WTC11 (cell line): ENCODE data around the gene CYP4Z1.

Source experiments
- ATF2 ChIP-seq: sonication (generic); formaldehyde crosslinking; IDR thresholded peaks from 2 replicates; pipeline ENCODE4 v1.8.1; 2022; ENCODE audit warnings: low read depth, missing genetic modification reagents, borderline replicate concordance
- CTCF ChIP-seq: fragments of 200-600 bp; IDR thresholded peaks from 2 replicates; pipeline ENCODE4 v1.8.0; 2022; ENCODE audit warnings: antibody characterized with exemption
- ELF4 ChIP-seq: sonication (generic); formaldehyde crosslinking; IDR thresholded peaks from 2 replicates; pipeline ENCODE4 v1.8.1; 2022; ENCODE audit warnings: low read depth, mild to moderate bottlenecking, moderate library complexity, missing genetic modification reagents
- JUN ChIP-seq: sonication (generic); formaldehyde crosslinking; IDR thresholded peaks from 2 replicates; pipeline ENCODE4 v1.8.0; 2023; ENCODE audit warnings: mild to moderate bottlenecking, missing genetic modification reagents
- SP1 ChIP-seq: sonication (generic); formaldehyde crosslinking; conservative IDR thresholded peaks from 2 replicates; pipeline ENCODE4 v1.8.1; 2022; ENCODE audit warnings: missing genetic modification reagents
- STAT6 ChIP-seq: sonication (generic); formaldehyde crosslinking; conservative IDR thresholded peaks from 2 replicates; pipeline ENCODE4 v1.8.1; 2023; ENCODE audit warnings: mild to moderate bottlenecking, low read depth, missing genetic modification reagents, moderate library complexity
- TP53 ChIP-seq: sonication (generic); formaldehyde crosslinking; IDR thresholded peaks from 2 replicates; pipeline ENCODE4 v1.8.1; 2023; ENCODE audit warnings: mild to moderate bottlenecking, missing genetic modification reagents

- TF ChIP-seq CTCF = no peak
- TF ChIP-seq TP53 (CRISPR knock-in tag) = no peak
- no peak for TF ChIP-seq ELF4 (CRISPR knock-in tag)
- no peak for TF ChIP-seq JUN (CRISPR knock-in tag)
- TF ChIP-seq STAT6 (CRISPR knock-in tag) = no peak
- TF ChIP-seq ATF2 (CRISPR knock-in tag) = no peak
- no peak for TF ChIP-seq SP1 (CRISPR knock-in tag)
Observed at GRCh38 chr1:47137198-47137597, 70.2 kb downstream of the CYP4Z1 start, which contains the start of gene CYP4A22.
